Activated CD8-positive, alpha-beta memory T cell treated with anti-CD3 and anti-CD28 coated beads for 1 hour (primary cell): ENCODE measurements around the gene SEMA4D.

ENCODE experiments used
- DNase-seq, 2 donors: peaks; one replicate each; pipeline ENCODE4 v3.0.0-alpha.2; 2020; ENCODE audit warnings: low read depth in 1 of 2; ENCODE audit errors: extremely low read depth in 1 of 2

The SEMA4D gene

GRCh38 chr9:89329917-89330316 is 168.0 kb downstream of the SEMA4D start:
- DNase-seq, result no peak

- DNase-seq, result no peak
These were observed 169.8 kb downstream of the SEMA4D start for GRCh38 chr9:89328064-89328463.

GRCh38 chr9:89325733-89326132 is 172.2 kb downstream of the SEMA4D start:
- DNase-seq, result no peak

- no peak for DNase-seq
These were observed 174.5 kb downstream of the SEMA4D start for GRCh38 chr9:89323390-89323789.

- DNase-seq, result no peak
These were observed 178.7 kb downstream of the SEMA4D start for GRCh38 chr9:89319015-89319905.

- peak; percentile 82 to 92 for DNase-seq
These were observed 179.5 kb downstream of the SEMA4D start, which contains the start of gene SECISBP2 for GRCh38 chr9:89318123-89319014. Gene SECISBP2 (plus strand): TSS chr9:89318500. CDS start chr9:89318577, 77 bp downstream.

GRCh38 chr9:89317282-89317681 is 180.6 kb downstream of the SEMA4D start:
- no peak for DNase-seq

GRCh38 chr9:89315482-89315881 is 182.4 kb downstream of the SEMA4D start:
- no peak for DNase-seq

GRCh38 chr9:89314955-89315354 is 183.0 kb downstream of the SEMA4D start:
- no peak for DNase-seq

- DNase-seq, result no peak
These were observed 184.1 kb downstream of the SEMA4D start for GRCh38 chr9:89313842-89314241.

GRCh38 chr9:89312222-89312571 is 185.7 kb downstream of the SEMA4D start:
- no peak for DNase-seq

GRCh38 chr9:89311346-89312221 is 186.3 kb downstream of the SEMA4D start:
- no peak for DNase-seq
